ENCODE results near the gene OR3A3.
"Not testable (repeated sequence)": the region's sequence is repeated elsewhere in the genome, so short reads cannot be mapped to it uniquely, and the experiment has no call there.

The OR3A3 gene

DNA sequence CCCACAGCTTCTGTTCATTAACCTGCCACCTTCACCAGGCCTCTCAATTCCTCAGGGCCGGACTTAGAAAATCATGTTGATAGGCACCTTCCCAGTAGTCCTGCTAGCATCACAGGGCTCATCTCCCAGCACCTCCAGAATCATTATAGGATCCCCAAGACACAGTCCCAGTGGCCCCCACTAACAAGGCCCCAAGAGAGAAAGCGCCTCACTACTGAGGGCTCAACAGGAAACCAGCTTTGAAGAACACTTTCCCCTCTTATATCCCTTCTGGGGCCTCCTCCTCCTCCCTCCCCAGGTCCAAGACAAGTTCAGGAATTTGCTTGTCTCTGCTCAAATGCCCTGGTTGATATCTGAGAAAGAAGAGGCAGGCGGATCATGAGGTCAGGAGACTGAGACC, at the start of gene OR3A3:
OR3A3 (plus strand) TSS at position 301 of the 400 bp plus-strand sequence.
- DNase-seq = no peak

GRCh38 chr17:3371167-3371566, 40.0 kb upstream of the OR3A3 start:
- not testable (repeated sequence) for DNase-seq

DNA sequence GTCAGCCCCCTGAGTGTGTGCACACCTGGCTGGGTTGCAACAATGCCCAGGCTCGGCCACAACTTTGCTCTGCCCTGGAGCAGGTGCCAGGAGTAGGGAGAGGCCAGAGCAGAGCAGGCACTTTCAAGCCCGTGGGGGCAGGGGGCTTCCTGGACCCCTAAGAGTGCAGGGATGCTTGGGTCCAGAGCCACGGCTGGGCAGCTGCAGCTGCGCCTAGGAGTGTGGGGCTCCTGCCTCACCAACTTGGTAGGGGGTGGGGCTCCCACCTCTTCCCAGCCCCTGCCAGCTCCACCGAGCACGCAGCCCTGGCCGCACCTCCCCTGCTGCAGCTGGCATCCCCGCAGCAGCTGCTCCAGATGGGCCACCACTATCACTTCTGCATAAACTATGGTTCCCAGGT, 32.8 kb upstream of the OR3A3 start:
- no peak for DNase-seq

DNA sequence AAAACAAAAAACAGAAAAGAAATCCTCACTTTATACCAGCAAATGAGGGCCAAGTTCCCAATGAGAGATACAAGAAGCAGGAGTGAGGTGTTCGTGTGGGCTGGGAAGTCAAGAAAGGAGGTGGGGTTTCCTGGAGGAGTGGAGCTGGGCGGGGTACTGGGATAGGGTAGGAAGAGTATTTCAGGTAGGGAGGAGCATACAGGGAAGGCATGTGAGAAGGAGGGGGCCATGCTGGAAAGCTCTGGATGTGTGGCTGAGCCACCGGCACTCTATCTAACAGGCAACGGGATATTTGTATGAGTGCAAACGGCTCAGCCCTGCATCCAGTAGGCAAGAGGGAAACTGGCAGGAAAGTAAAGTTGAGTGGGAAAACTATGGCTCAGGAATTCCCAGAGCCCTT, 29.2 kb upstream of the OR3A3 start:
- no peak for DNase-seq

GRCh38 chr17:3385869-3386816, 25.0 kb upstream of the OR3A3 start, which contains the start of gene OR3A2:
TSS of gene OR3A2 (minus strand) at chr17:3386308.
- DNase-seq = no peak

GRCh38 chr17:3389791-3390190, 21.4 kb upstream of the OR3A3 start:
- DNase-seq = no peak

DNA sequence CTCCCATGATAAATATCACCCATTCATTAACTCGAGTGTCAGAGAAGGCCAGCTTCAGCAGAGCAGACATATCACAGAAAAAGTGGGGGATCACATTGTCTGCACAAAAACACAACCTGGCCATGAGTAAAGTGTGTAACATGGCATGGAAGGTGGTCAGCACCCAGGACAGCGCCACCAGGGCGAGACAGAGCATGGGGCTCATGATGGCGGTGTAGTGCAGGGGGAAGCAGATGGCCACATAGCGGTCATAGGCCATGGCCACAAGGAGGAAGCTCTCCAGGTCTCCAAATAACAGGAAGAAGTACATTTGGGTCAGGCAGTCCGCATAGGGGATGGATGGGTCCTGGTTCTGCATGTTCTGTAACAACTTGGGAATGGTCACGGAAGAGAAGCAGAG, 13.4 kb upstream of the OR3A3 start:
- not testable (repeated sequence) for DNase-seq

- no peak for DNase-seq
Measured at GRCh38 chr17:3398310-3398709, 12.9 kb upstream of the OR3A3 start, which contains the start of gene OR1E1. TSS of gene OR1E1 (minus strand) at chr17:3398410. CDS start at chr17:3398410, 0 bp downstream.

GRCh38 chr17:3400055-3400454, 11.1 kb upstream of the OR3A3 start:
- no peak for DNase-seq

DNA sequence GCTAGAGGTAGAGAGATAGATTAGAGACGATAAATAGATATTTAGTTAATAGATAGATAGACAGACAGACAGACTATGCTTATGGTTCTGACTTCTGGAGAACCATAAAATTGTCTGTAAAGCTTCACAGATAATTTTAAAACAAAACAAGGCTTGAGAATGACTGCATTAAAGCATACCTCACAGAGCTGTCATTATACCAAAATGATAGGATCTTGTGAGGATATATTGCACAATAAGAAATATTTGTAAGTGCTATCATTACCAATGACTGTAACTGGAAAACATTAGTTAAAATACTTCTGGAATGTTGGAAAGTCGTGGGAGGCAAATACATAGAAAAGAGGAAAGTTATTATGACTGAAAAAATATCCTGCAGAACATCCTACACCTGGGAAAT, 9.4 kb upstream of the OR3A3 start:
- no peak for DNase-seq

DNA sequence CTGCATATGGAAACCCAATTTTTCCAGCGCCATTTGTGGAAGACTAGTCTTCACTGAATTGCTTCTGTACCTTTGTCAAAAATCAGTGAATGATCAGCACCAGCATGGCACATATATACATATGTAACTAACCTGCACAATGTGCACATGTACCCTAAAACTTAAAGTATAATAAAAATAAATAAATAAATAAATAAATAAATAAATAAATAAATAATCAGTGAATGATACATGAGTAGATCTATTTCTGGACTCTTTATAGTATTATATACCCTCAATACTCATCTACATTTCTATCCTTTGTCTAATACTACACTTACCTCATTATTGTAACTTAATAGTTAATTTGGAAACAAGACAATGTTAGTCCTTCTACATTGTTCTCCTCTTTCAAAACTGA, 7.3 kb upstream of the OR3A3 start:
- DNase-seq = not testable (repeated sequence)

GRCh38 chr17:3412216-3412615, 1.0 kb downstream of the OR3A3 start:
- not testable (repeated sequence) for DNase-seq

DNA sequence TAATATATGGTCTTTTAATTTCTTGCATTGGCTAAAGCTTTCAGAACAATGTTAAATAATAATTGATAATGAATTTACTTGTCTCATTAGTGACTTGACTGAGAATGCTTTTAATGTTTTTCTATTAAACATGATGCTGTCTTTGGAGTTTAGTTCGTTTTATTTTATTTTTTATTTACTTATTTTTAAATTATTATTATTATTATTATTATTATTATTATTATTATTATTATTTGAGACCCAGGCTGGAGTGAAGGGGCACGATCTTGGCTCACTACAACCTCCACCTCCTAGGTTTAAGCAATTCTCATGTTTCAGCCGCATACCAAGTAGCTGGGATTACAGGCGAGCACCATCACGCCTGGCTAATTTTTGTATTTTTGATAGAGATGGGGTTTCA, 4.4 kb downstream of the OR3A3 start:
- no peak for DNase-seq

DNA sequence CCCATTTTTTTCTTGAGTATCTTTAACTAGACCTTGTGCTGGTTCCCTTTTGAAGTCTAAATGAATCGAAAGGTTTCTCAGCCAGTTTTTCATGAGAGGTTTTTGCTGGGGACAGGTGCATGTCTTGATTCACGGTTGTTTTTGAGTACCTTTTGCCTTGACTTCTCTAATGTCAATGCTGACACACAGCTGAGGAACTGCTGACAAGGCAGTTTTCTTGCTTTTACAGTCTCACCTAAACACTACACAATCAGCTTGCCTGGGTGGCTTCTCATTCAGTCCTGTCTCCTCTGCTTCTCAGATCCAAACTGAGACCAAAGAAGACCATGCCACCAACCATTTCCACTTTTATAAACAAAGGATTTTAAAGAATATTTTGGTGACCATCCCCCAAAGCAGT, 7.1 kb downstream of the OR3A3 start:
- DNase-seq = no peak

DNA sequence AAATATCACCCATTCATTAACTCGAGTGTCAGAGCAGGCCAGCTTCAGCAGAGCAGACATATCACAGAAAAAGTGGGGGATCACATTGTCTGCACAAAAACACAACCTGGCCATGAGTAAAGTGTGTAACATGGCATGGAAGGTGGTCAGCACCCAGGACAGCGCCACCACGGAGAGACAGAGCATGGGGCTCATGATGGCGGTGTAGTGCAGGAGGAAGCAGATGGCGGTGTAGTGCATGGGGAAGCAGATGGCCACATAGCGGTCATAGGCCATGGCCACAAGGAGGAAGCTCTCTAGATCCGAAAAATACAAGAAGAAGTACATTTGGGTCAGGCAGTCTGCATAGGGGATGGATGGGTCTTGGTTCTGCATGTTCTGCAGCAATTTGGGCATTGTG, 22.0 kb downstream of the OR3A3 start:
- peak in 3 of 51 donors; percentile 0 to 5 (median 4) for DNase-seq

DNA sequence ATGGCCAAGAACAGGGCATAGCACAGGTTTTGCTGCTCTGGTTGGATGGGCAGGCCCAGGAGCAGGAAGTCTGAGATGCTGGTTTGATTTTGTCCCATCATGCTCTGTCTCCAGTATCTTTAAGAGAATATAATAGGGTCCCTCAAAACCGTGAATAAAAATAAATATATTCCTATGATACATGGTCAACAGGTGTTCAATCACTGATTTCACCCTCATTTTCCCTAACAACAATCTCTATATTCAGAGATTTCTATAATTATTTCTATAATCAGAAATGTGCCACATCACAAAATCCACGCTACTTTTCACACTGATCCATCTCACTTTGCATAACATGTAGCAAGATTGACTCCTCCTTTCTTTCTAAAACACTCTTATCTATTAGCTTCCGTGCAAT, 22.6 kb downstream of the OR3A3 start, which contains the start of gene OR1E2:
OR1E2 (minus strand) TSS at position 101 of the 400 bp plus-strand sequence; CDS start at position 101, 0 bp downstream.
- no peak for DNase-seq

- no peak for DNase-seq
Measured at GRCh38 chr17:3438368-3438767, 27.2 kb downstream of the OR3A3 start.

- no peak for DNase-seq
Measured at GRCh38 chr17:3440451-3440850, 29.3 kb downstream of the OR3A3 start.

DNA sequence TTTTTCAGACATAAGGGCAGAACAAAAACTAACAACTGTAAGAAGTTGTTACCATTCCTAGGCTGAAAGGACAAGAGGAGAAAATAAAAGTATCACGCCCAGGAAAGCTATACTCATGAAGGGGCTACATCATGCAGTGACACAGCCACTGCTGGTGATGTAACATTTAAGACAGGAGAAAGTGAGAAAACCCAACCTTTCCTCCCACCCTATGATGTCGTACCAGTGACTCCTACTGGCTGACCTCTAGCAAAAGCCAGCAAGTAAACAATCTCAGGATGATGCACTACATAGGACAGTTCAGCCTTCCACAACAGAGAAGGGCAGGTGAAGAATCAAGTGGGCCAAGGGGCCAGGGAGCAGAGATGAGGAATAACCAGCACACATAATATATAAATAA, 36.5 kb downstream of the OR3A3 start:
- DNase-seq = no peak

DNA sequence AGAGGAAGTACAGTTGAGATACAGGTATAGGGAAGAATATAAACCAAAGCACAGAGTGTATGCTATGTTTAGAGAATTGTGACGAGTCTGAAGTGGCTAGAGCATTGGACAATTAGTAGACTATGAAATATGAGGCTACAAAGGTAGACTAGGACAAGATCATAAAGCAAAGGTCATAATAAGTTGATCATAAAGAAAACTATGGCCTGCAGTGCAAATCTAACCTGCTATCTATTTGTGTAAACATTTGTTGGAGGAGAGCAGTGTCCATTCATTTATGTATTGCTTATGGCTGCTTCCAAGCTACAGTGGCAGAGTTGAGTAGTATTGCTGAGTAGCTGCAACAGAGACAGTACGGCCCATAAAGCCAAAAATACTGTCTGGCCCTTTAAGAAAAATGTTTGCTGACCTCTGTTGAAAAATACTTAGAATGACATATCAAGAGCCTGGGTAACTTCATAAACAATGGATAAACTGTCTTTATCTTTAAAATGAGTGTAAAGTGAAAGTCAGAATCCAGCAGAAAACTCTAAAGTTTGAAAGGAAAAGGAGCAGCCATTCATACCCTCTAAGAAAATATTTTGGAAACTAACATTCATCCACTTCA, 37.0 kb downstream of the OR3A3 start:
- DNase-seq = no peak

DNA sequence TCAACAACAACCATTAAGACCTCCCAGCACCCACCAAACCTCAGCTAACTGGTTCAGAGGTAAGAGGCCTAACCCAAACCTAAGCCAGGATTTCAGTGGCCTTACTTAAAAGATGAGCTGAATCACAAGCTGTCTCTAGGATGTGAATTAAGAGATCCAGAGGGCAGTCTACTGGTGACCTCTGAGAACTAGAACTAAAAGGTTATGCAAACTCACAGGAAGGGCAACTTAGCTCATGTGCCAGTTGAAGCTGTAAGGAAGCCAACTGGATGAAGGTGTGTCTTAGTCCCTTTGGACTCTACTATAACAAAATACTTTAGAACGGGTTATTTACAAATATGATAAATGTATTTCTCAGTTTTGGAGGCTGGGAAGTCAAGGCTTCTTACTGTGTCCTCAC, 55.2 kb downstream of the OR3A3 start:
- DNase-seq = not testable (repeated sequence)

DNA sequence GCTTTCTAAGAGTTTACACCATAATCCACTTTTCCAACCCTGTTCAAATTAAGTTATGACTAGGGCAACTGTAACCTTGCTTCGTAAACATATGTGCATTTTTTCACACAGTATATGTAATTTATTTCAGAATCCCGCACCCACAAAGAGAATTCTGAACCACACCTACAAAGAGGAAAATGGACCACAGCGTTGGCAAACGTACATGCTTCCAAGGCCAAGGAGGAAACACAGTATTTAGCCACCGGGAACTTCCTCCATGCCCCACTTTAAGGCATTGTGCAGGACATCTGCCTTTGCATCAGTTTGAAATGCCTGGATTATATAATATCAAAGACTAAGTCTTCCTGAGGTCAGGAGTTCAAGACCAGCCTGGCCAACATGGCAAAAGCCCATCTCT, 58.4 kb downstream of the OR3A3 start:
- no peak for DNase-seq

DNA sequence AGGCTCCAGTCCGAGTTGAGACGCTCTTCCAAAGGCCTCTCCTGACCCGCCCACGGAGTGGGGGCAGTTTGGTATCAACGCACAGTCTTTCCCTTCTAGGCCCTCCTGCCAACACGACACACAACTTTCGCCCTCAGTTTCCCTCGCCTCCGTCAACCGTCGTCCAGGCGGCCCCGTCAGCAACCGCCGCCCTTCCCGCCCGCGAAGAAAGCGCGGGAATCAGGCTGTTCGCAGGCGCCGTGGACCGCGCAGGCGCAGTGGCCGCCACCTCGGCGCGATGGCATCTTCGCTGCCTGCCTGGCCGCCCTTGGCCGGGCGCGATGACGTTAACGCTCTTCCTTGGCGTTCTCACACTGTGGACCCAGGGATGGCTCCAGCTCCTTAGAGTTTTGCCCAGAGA, 60.4 kb downstream of the OR3A3 start, which contains the start of gene SPATA22:
SPATA22 (minus strand) TSS at position 221 of the 400 bp plus-strand sequence. CDS start 2,494 bp downstream, outside the sequence.
- no peak for DNase-seq

Measured in hypothalamus (tissue), 51 donors.